Type B pancreatic cell (in vitro differentiated cells): ENCODE measurements around the gene COLEC12. TPM values are rescaled to one million over a fixed set of nuclear protein-coding genes. Genes with fewer than 3 reads are reported as not detected.

Experiments used
- DNase-seq: peaks from one replicate; pipeline ENCODE4 v3.0.0; 2021; ENCODE audit warnings: mixed read lengths; ENCODE audit not compliant: unreplicated experiment; ENCODE audit errors: extremely low spot score
- H3K27ac Mint-ChIP-seq: 2 replicates; pipeline ENCODE4 v1.8.0; 2021; ENCODE audit warnings: mild to moderate bottlenecking, mixed read lengths
- H3K27me3 Mint-ChIP-seq: 2 replicates; pipeline ENCODE4 v1.8.0; 2021; ENCODE audit warnings: mixed read lengths
- H3K36me3 Mint-ChIP-seq: 2 replicates; pipeline ENCODE4 v1.8.0; 2021; ENCODE audit warnings: mixed read lengths
- H3K4me1 Mint-ChIP-seq: one replicate; pipeline ENCODE4 v1.8.0; 2021; ENCODE audit warnings: mixed read lengths; ENCODE audit not compliant: unreplicated experiment
- H3K4me3 Mint-ChIP-seq: 2 replicates; pipeline ENCODE4 v1.8.0; 2021; ENCODE audit warnings: mild to moderate bottlenecking, mixed read lengths
- H3K9me3 Mint-ChIP-seq: 2 replicates; pipeline ENCODE4 v1.8.0; 2021; ENCODE audit warnings: mixed read lengths
- total RNA-seq: library from RNA; stranded (reverse); gene quantifications from 2 replicates; pipeline ENCODE4 v1.2.1, GENCODE V29; 2021; ENCODE audit warnings: low replicate concordance
- TF ChIP-seq, protein P1 (sequence below): fragments of 200-600 bp; sonication (generic); conservative IDR thresholded peaks from 2 replicates; pipeline ENCODE4 v1.5.0; 2021; ENCODE audit warnings: antibody characterized with exemption, mild to moderate bottlenecking

COLEC12 gene
- total RNA-seq, 1 donor from 2014 or later = 61.3 TPM

DNA sequence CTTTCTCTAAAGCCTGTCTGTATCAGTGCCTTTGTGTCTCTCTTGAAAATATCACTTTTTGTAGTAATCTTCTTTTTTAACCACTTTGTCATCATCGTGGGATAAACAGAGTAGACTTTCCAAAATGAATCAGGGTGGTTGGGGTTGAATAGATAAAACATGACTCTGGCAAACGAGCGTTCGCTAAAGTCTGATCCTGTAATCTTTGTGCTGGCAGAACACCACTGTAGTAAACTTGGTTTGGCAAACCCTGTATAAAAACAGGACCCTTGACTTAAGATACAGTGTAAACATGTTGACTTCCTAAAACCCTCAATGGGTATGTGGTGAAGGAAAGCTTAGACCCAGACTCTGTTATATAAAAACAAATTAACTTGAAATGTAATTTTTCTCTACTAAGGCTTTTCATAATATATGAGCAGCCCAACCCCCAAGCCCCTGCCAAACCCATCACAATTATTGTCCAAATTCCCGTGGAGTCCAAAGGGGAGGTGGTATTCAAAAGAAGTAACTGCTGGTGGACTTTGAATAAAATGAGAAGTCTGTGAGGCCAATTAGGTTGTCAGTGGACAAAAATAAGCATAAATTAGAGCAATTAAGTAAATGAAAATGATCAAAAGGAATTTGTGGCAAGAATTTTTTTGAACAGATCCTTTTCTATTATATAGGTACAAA is 52.2 kb downstream of the COLEC12 start:
- Mint-ChIP-seq H3K4me1 (peaks cover 24% of the 10 kb centered on the region), H3K4me3 (no peak overlapping the region), H3K27ac (no peak overlapping the region), H3K9me3 (peaks cover 12% of the 10 kb centered on the region), H3K27me3 (peaks cover 3% of the 10 kb centered on the region), H3K36me3 (peaks cover 20% of the 10 kb centered on the region)
- TF ChIP-seq, protein P1, sequence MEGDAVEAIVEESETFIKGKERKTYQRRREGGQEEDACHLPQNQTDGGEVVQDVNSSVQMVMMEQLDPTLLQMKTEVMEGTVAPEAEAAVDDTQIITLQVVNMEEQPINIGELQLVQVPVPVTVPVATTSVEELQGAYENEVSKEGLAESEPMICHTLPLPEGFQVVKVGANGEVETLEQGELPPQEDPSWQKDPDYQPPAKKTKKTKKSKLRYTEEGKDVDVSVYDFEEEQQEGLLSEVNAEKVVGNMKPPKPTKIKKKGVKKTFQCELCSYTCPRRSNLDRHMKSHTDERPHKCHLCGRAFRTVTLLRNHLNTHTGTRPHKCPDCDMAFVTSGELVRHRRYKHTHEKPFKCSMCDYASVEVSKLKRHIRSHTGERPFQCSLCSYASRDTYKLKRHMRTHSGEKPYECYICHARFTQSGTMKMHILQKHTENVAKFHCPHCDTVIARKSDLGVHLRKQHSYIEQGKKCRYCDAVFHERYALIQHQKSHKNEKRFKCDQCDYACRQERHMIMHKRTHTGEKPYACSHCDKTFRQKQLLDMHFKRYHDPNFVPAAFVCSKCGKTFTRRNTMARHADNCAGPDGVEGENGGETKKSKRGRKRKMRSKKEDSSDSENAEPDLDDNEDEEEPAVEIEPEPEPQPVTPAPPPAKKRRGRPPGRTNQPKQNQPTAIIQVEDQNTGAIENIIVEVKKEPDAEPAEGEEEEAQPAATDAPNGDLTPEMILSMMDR = no peak
- DNase-seq = no peak

DNA sequence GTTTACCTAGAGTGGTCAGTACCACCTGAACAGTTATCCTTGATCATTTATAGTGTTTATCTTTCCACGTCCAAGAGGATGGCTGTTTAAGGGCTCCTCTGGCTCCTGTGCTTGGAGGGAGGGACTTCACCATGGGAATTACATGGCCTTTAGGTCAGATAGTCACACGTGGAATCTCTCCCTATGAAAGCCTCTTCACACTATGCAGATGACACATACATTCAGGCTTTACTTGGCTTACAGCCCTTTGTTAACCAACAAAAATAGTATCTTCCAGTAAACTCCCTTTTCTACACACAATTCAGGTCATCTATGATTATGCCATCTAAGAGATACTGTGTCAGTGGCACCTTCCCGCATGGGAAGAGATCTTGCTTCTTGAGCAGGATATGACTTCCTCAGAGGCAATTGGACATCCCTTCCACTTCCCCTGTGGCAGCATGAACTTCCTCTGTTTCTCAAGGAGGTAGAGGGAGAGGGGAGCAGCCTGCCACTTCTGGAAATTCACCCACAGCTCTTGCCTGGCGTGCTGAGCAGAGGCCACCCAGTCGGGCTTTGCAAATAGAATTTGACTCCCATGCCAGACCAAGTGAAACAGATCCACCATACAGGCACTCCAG is 53.5 kb downstream of the COLEC12 start:
- Mint-ChIP-seq H3K27ac (no peak overlapping the region), H3K9me3 (peaks cover 12% of the 10 kb centered on the region), H3K27me3 (peaks cover 3% of the 10 kb centered on the region), H3K4me3 (no peak overlapping the region), H3K4me1 (peaks cover 18% of the 10 kb centered on the region), H3K36me3 (peaks cover 20% of the 10 kb centered on the region)
- DNase-seq = no peak
- TF ChIP-seq, protein P1 = no peak

DNA sequence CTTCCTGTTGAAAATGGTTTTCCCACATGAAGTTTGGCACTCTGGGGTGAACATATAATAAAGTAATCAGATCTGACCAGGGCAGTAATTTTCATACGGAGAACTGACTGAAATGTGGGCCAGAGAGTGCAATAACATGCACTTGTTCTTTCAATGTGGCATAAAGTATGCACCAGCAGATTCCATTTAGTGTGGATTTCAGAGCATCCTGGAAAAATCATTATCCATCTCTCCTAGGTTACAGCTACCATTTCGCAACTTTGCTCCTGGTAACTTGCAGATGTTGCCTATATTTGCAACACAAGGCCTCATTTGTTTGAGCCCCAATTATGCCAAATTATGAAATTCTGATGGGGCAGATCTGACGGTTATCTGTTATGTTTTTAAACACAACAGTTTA is 55.4 kb downstream of the COLEC12 start:
- Mint-ChIP-seq H3K27me3 (no peaks in the 10 kb centered on the region), H3K4me1 (peaks cover 14% of the 10 kb centered on the region), H3K4me3 (no peak overlapping the region), H3K9me3 (peaks cover under 1% of the 10 kb centered on the region), H3K27ac (no peak overlapping the region), H3K36me3 (peaks cover 9% of the 10 kb centered on the region)
- TF ChIP-seq, protein P1 = no peak
- DNase-seq = no peak

DNA sequence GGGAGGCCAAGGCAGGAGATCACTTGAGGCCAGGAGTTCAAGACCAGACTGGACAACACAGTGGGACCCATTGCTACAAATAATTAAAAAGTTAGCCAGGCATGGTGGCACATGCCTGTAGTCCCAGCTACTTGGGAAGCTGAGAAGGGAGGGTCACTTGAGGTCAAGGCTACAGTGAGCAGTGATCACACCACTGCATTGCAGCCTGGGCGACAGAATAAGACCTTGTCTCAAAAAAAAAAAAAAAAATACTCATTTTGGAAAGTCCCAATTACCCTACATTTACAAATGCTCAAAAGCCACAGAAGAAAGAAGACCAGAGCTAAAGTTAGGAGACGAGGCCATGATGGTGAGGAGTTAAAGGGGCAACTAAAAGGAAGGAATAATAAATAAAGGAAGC is 61.9 kb downstream of the COLEC12 start:
- peaks cover 10% of the 10 kb centered on the region for H3K36me3 Mint-ChIP-seq
- H3K4me1 Mint-ChIP-seq = peaks cover 11% of the 10 kb centered on the region
- H3K27me3 Mint-ChIP-seq = no peaks in the 10 kb centered on the region
- H3K27ac Mint-ChIP-seq = no peak overlapping the region
- H3K4me3 Mint-ChIP-seq = no peak overlapping the region
- H3K9me3 Mint-ChIP-seq = no peaks in the 10 kb centered on the region
- DNase-seq = no peak
- TF ChIP-seq, protein P1 = no peak

DNA sequence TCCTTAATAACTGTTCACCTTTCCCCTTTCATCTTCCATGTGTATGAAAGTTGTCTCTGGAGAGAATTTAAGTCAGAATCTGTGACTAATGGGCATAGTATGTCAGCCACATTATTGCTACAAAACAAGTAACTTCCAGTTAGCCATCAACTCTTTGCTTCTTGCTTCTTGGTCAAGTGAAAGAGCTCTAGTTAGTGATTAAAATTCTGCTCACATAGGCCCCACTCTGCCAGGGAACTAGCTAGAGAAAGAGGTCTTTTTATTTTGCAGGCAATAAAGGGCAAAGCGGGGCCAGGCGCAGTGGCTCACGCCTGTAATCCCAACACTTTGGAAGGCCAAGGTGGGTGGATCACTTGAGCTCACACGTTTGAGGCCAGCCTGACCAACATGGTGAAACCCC is 64.6 kb downstream of the COLEC12 start:
- TF ChIP-seq, protein P1 = no peak
- Mint-ChIP-seq H3K27ac (no peak overlapping the region), H3K36me3 (peaks cover 11% of the 10 kb centered on the region), H3K27me3 (peaks cover 3% of the 10 kb centered on the region), H3K4me1 (peaks cover 17% of the 10 kb centered on the region), H3K4me3 (no peak overlapping the region), H3K9me3 (no peaks in the 10 kb centered on the region)
- DNase-seq = no peak
